GM21528 (cell line): ENCODE results near the gene XYLT1.

Experiments
- ATAC-seq: cut with Tn5 transposase; IDR thresholded peaks from one replicate; pipeline ENCODE4 v1.9.1; 2021; ENCODE audit warnings: mild to moderate bottlenecking, moderate library complexity; ENCODE audit not compliant: unreplicated experiment, low FRiP score

XYLT1 gene

GRCh38 chr16:17270111-17270510 lies 200.6 kb downstream of the XYLT1 start:
- no peak for ATAC-seq

- no peak for ATAC-seq
Measured at GRCh38 chr16:17269439-17269838, 201.3 kb downstream of the XYLT1 start.

GRCh38 chr16:17266608-17267313 lies 204.0 kb downstream of the XYLT1 start:
- ATAC-seq: no peak

GRCh38 chr16:17265154-17265553 lies 205.6 kb downstream of the XYLT1 start:
- ATAC-seq: no peak

- ATAC-seq: no peak
Measured at GRCh38 chr16:17261197-17261858, 209.4 kb downstream of the XYLT1 start.

GRCh38 chr16:17260276-17260849 lies 210.4 kb downstream of the XYLT1 start:
- ATAC-seq: no peak

- no peak for ATAC-seq
Measured at GRCh38 chr16:17259751-17260270, 210.9 kb downstream of the XYLT1 start.

GRCh38 chr16:17258848-17259713 lies 211.7 kb downstream of the XYLT1 start:
- no peak for ATAC-seq

GRCh38 chr16:17258077-17258599 lies 212.6 kb downstream of the XYLT1 start:
- ATAC-seq: no peak

- no peak for ATAC-seq
Measured at GRCh38 chr16:17257426-17258023, 213.2 kb downstream of the XYLT1 start.

GRCh38 chr16:17252701-17253100 lies 218.1 kb downstream of the XYLT1 start:
- no peak for ATAC-seq

GRCh38 chr16:17252064-17252463 lies 218.7 kb downstream of the XYLT1 start:
- no peak for ATAC-seq

- no peak for ATAC-seq
Measured at GRCh38 chr16:17251496-17251895, 219.3 kb downstream of the XYLT1 start.

GRCh38 chr16:17246974-17247732 lies 223.6 kb downstream of the XYLT1 start:
- no peak for ATAC-seq

GRCh38 chr16:17246268-17246885 lies 224.4 kb downstream of the XYLT1 start:
- no peak for ATAC-seq

- no peak for ATAC-seq
Measured at GRCh38 chr16:17245776-17246175, 225.0 kb downstream of the XYLT1 start.

GRCh38 chr16:17244872-17245551 lies 225.7 kb downstream of the XYLT1 start:
- no peak for ATAC-seq

- no peak for ATAC-seq
Measured at GRCh38 chr16:17241264-17241835, 229.4 kb downstream of the XYLT1 start.
